Measurements from ENCODE around the gene GABPB1.

The GABPB1 gene

DNA sequence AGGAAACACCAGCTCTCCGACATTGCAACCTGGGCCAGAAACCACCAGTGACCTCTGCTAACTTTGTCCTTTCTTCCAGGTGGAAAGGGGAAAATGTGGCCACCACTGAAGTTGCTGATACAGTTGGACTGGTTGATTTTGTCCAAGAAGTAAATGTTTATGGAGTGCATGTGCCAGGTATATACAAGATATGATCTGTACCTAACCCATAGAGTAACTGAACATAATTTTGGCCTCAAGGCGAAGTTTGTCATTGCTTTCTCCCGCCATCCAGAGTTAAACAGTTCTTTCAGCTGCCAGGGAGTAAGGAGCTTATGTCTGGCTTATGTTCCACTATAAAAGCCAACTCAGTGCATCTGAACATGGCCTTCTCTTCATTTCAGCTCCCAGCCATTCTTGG, 126.1 kb downstream of the GABPB1 start:
- H3K4me3 ChIP-seq (ENCODE audit: low read depth, low read length), result no peak overlapping the region
- TF ChIP-seq, protein P1, sequence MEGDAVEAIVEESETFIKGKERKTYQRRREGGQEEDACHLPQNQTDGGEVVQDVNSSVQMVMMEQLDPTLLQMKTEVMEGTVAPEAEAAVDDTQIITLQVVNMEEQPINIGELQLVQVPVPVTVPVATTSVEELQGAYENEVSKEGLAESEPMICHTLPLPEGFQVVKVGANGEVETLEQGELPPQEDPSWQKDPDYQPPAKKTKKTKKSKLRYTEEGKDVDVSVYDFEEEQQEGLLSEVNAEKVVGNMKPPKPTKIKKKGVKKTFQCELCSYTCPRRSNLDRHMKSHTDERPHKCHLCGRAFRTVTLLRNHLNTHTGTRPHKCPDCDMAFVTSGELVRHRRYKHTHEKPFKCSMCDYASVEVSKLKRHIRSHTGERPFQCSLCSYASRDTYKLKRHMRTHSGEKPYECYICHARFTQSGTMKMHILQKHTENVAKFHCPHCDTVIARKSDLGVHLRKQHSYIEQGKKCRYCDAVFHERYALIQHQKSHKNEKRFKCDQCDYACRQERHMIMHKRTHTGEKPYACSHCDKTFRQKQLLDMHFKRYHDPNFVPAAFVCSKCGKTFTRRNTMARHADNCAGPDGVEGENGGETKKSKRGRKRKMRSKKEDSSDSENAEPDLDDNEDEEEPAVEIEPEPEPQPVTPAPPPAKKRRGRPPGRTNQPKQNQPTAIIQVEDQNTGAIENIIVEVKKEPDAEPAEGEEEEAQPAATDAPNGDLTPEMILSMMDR (IDR thresholded peaks at IDR 0.05; ENCODE audit: control insufficient read depth, extremely low read depth, insufficient read depth), result no peak
- peak; percentile 63 for DNase-seq (ENCODE audit: low read depth)

DNA sequence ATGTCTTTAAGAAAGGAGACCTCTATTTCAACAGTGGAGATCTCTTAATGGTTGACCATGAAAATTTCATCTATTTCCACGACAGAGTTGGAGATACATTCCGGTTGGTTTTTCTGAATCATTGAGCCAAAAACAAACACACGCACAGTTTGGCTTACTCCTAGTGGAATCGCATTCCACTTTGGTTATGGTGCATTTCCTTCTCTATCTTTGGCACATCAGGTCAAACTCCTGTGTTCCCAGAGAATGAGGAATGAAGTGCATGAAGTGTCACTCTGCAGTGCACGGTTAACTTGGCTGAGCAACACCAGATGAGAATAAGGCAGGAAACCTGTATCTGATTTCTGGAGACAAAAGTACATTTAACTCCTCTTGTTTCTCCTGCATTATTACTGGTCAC, 127.9 kb downstream of the GABPB1 start:
- no peak overlapping the region for H3K4me3 ChIP-seq (ENCODE audit: low read depth, low read length)
- no peak for DNase-seq (ENCODE audit: low read depth)
- TF ChIP-seq, protein P1 (IDR thresholded peaks at IDR 0.05; ENCODE audit: control insufficient read depth, extremely low read depth, insufficient read depth), result no peak

DNA sequence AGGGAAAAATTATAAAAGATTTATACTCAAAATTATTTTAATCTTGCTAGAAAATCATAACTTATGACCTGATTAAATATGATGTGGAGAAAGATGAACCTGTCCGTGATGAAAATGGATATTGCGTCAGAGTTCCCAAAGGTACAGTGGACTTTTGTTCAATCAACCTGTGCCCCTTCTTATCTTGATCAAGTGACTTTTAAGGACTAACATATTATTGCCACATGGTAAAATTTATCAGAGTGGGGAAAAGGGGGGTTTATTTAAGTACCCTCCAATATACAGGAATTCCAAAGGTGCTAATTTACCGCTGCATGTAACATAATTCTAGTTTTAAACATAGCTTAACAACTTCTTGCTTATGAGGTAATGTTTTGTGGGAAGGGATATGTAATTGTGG, 129.1 kb downstream of the GABPB1 start:
- TF ChIP-seq, protein P1 (IDR thresholded peaks at IDR 0.05; ENCODE audit: control insufficient read depth, extremely low read depth, insufficient read depth), result no peak
- DNase-seq (ENCODE audit: low read depth), result no peak
- no peak overlapping the region for H3K4me3 ChIP-seq (ENCODE audit: low read depth, low read length)
